H54 (cell line): ENCODE data around the gene PSMC6.
"Not testable (repeated sequence)": the region's sequence is repeated elsewhere in the genome, so short reads cannot be mapped to it uniquely, and the experiment has no call there.

Experiments
- DNase-seq: peaks from one replicate; pipeline ENCODE4 v3.0.0; 2011; ENCODE audit warnings: low spot score, mixed read lengths; ENCODE audit not compliant: insufficient read length
- FAIRE-seq: peaks from 3 replicates; lab custom pipeline; 2011; peaks lifted over from hg19 to GRCh38; lab: Jason Lieb, UNC
- POLR2A ChIP-seq: IDR thresholded peaks from 2 replicates; pipeline ENCODE4 v1.6.1; 2011; ENCODE audit warnings: low read depth, mild to moderate bottlenecking, low read length

PSMC6 gene

DNA sequence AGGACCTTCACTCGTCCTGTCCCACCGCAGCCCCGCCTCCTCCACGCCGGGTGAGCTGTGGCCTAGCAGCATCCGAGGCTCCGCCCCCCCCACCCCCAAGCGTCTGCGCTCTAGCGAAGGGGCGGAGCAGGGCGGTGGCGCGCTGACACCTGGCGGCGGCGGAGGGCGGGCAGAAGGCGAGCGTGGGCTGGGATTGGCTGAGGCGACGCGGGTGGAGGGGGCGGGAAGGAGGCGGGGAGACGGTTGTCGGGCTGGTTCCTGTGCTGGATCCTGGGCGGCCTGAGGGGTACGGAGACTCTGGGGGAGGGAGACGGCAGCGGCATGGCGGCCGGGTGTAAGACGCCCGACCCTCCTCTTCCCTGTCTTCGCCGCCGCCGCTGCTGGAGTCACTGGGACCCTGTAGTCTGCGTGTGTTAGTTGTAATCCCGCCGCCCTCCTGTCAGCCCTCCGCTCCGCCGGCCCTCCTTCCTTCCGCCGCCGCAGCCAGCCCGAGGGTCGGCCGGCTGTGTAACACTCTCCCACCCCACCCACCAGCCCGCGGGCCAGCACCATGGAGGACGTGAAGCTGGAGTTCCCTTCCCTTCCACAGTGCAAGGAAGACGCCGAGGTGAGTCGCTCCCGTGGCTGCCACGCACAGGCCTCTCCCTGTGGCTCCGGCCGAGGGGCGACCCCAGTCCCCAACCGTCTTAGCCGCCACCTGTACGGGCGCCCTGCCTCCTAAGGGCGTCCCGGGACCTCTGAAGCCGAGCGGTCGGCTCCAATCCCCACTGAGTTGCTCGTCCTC, 23.1 kb downstream of the PSMC6 start, which contains the start of gene STYX:
STYX (plus strand) TSS at position 242 of the 784 bp plus-strand sequence; CDS start at position 551, 309 bp downstream.
- FAIRE-seq (peak; percentile 86), DNase-seq (peak; percentile 76)
- peak; percentile 81 for TF ChIP-seq POLR2A

DNA sequence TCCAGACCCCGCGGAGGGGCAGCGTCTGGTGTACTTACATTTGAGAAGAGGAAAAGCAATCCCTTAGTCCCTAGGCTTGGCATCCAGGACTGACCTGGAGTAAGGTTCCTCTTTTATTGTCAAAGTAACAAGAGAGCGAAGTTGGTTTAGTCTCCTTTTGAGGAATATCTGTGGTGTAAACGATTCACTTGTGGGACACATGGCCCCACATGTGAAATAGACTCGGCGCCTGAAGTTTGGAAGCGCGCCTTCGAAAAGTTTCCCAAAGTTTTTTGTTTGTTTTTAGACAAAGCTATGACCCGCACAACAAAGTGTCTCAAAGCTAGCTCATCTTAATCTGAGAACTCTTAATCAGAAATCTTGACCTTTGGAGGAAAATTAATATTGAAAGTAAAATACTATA, 23.7 kb downstream of the PSMC6 start:
- no peak for TF ChIP-seq POLR2A
- no peak for FAIRE-seq
- DNase-seq: no peak

DNA sequence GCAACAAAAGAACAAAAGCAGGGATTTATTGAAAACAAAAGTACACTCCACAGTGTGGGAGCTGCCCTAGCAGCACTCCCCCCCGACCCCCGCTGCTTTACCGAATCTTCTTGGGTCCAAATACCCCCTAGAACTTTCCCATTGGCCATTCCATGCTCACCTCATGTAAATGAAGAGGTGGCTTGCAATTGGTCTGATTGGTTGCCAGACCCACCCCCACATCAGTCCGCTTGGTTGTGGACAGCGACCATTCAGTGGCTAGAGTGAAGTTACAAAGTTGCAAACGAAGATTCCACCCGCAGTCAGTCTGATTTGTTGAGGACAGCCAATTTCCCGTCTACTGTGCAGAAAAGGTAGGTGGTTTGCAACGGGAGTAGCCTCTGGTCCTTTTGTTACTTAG, 26.8 kb downstream of the PSMC6 start:
- no peak for FAIRE-seq
- TF ChIP-seq POLR2A: no peak
- no peak for DNase-seq

DNA sequence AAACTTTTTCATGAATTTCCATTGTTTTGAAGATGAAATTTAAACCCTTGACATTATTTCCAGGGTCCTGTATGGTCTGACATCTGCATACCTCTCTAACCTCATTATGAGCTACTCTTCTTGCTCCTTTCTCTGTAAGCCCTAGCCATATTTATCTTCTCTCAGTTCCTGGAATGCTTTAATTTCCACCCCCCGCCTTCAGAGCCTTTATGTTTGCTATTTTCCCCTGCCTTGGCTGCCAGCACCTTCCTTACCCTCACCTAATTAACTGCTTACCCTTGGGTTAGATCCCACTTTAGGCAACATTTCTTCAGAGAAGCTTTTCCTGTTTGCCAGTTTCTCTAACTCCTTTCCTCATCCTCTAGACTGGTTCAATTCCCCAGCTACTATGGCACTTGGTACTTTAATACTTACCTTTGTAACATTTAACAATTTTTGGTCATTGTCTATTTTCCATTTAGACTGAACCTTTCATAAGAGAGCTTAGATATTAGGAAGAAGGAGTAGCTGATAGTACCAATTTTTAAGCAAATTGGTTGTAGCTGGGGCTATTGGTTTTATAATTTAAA, 29.0 kb downstream of the PSMC6 start:
- no peak for TF ChIP-seq POLR2A
- FAIRE-seq (no peak), DNase-seq (no peak)

DNA sequence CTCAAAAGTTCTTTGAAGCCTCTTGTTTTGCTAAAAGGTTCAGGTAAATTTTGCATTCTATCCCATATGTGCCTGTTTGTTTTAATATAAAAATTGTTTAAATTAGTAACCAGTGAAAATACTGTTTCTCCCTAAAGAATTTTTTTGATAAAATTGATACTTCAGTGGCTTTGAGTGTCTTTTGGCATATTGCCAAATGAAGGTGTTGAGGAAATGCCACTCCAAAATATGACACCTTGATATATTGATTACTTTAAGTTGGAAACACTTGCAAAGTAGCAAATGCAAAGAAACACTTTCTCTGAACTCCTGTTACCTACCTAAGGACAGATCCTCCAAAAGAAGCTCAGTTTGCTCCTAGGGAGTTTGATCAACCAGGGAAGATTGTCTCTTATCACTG, 31.4 kb downstream of the PSMC6 start:
- DNase-seq (no peak), FAIRE-seq (no peak)
- TF ChIP-seq POLR2A: no peak

DNA sequence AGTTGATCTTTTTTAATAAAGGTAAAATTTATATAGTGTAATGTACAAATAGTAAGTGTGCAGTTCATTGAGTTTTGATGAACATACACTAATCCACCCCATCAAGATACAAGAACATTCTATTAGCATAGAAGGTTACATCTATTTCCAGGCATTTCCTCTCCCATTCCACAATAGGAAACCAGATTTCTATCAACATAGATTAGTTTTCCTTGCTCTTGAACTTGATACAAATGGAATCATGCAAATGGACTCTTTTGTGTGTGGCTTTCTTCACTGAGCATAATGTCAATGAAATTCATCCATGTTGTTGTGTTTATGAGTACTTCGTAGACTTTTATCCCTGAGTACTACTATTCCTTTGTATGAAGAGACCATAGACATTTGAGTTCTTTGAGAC, 33.8 kb downstream of the PSMC6 start:
- FAIRE-seq (no peak), DNase-seq (no peak)
- TF ChIP-seq POLR2A: no peak

DNA sequence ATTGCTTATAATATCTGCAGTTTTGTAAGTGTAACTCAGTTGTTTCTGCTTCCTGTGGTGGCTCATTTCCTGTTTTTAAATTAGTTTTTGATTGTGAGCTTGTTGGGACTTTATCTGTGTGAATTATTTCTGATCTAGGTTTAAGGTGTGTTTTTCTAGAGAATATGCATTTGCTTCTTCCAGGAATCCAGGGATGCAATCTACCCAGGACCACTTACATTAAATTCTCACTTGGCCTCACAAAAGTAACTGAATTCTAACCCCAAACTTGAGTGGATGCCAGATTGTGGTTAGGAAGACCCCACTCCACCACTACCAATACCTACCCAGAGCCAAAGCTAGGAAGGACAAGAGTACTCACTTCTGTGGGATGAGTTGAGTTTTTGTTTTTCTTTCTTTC, 34.9 kb downstream of the PSMC6 start:
- DNase-seq: no peak
- no peak for TF ChIP-seq POLR2A
- no peak for FAIRE-seq

DNA sequence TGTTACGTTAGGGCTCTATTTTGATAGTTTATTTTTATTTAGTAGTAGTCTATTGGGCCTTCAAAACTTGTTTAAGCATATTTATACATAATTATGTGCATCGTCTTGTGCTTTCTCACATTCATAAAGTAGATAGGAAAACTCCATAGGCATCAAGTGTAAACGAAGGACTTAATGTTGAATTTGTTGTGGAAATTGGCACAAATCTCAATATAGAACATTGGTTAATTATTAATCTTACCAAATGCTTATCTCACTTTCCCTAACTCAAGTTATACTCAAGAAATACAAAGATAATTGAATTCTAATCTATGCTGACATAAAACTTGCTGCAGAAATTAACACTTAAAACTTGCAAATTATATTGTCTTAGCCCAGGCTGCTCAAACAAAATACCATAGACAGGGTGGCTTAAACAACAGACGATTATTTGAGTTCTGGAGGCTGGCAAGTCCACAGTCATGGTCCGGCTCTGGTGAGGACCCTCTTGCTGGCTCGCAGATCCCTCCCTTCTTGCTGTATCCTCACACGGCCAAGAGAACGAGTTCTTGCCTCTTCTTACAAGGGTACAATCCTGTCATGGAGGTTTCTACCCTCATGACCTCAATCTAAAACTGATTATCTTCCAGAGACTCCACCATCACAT, 41.8 kb downstream of the PSMC6 start:
- TF ChIP-seq POLR2A: no peak
- FAIRE-seq: no peak
- no peak for DNase-seq

DNA sequence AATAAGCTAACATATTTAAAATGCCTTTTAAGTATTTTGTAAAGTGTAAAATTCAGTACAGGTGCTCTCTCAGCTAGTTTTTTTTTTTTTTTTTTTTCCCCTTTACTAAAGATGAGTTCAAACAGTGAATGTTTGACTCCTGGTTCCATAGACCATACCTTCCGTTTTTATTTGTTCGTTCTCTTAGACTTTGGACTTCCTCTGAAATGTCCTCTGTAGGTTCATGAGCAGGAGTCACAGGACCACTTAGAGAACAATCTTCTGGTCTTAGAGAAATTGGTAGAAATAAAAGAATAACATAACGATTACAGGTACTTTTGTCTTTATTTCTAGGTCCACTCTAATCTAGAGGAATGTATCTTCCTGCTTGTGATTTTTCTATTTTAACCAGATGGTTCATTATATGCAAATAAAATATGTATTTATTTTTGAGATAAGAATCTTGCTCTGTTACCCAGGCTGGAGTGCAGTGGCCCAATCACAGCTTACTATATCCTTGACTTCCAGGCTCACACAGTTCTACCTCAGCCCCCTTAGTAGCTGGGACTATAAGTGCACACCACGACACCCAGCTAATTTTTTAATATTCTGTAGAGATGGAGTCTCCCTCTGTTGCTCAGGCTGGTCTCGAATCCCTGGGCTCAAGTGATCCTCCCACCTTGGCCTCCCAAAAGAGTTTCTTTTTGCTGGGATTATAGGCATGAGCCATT, 48.8 kb downstream of the PSMC6 start:
- no peak for TF ChIP-seq POLR2A
- DNase-seq: no peak
- FAIRE-seq: no peak

DNA sequence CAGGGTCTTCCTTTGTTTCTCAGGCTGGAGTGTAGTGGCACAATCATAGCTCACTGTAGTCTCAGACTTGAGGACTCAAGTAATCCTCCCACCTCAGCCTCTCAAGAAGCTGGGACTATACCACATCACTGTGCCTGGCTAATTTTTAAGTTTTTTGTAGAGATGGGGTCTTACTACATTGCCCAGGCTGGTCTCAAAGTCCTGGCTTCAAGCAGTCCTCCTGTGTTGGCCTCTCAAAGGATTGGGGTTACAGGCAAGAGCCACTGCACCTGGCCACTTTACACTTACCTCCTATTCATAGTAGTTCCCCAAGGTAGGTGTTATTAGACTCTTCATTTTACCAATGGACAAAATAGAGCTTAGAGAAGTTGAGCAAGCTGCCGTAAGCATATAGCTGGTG, 52.1 kb downstream of the PSMC6 start:
- no peak for TF ChIP-seq POLR2A
- no peak for DNase-seq
- FAIRE-seq: no peak

DNA sequence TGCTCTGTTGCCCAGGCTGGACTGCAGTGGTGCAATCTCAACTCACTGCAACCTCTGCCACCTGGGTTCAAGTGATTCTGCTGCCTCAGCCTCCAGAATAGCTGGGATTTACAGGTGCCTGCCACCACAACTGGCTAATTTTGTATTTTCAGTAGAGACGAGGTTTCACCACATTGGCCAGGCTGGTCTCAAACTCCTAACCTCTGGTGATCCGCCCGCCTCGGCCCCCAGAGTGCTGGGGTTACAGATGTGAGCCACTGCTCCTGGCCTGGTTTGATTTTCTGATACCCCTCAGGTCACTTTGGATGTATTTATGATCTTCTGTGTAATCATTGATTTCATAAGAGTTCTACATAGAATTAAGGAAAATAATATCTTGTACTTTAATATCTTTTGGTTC, 55.9 kb downstream of the PSMC6 start:
- DNase-seq, FAIRE-seq: not testable (repeated sequence)

DNA sequence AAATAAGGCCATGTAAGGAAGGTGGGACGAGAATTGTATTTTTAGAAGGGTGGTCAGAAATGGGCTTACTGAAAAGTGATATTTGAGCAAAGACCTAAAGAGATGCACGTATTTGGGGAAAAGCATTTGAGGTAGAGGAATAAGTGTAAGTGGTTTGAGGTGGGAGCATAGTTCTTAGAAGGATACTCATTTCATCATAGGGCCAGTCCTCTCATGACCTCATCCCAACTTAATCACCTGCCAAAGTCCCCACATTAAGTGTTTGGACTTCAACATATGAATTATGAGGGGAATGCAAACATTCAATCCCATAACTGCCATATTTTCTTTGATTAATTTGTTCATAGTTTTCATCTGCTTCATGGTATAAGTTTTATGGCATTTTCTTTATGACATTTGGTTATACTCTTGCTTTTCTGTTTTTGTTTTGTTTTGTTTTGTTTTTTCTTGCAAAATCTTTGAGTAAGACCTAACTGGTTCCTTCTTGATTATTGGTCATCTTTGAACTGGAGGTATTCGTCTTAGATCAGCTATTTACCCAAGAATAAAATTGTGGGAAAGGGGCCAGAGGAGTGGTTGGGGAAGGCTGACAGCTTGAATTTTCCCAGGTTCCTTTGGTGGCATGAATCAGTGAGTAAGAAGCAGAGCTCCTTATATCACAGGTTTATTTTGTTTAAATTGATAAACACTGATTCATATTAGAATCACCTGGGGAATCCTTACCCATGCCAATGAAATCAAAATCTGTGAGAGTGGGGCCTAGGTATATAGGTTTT, 60.2 kb downstream of the PSMC6 start:
- no peak for FAIRE-seq
- DNase-seq: no peak
- TF ChIP-seq POLR2A: no peak

DNA sequence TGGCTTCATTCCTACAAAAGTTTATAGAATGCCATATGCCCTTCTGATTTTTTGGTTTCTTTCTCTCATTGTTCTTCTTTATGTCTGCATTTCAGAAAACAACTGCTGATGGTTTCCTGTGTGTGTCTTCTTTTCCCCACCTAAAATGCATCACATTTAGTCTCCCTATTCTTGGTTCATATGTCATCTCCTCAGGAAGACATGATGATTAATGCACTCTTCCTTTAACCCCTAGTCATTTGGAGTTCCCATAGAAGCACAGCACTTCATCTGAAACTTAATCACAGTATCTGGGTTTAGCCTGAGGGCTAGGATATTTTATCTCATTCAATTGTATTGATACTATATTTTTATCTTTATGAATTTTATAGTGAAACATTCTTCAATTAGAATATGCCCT, 62.9 kb downstream of the PSMC6 start:
- no peak for FAIRE-seq
- DNase-seq: no peak
- TF ChIP-seq POLR2A: no peak
